Naive thymus-derived CD4-positive, alpha-beta T cell (primary cell): ENCODE measurements around the gene HIPK2. TPM values are rescaled to one million over a fixed set of nuclear protein-coding genes. Genes with fewer than 3 reads are reported as not detected.

Experiments used
- ATAC-seq: fragments of 150-1000 bp; cut with Tn5 transposase; 2 replicates; pipeline ENCODE4 v1.10.0; 2021; ENCODE audit warnings: mild to moderate bottlenecking, moderate library complexity
- CTCF ChIA-PET: fragments of 350-600 bp; sonication (Branson Sonifier 250); formaldehyde crosslinking; loops from one replicate; lab custom pipeline; 2021; ENCODE audit warnings: antibody characterized with exemption; lab: Charles Lee
- POLR2A ChIA-PET: fragments of 350-600 bp; sonication (Branson Sonifier 250); formaldehyde crosslinking; loops from one replicate; lab custom pipeline; 2021; ENCODE audit warnings: antibody characterized with exemption, inconsistent platforms; lab: Charles Lee
- DNase-seq, 9 donors: peaks; one replicate each; pipeline versions ENCODE4 v3.0.0 to v3.0.0-alpha.2; 2020 to 2022; ENCODE audit warnings: mixed read lengths in 1 of 9
- H3K27ac ChIP-seq: one replicate; pipeline ENCODE4 v1.7.0; 2013; ENCODE audit warnings: mild to moderate bottlenecking, low read depth, low read length, moderate library complexity
- H3K27me3 ChIP-seq, 2 donors: one replicate each; pipeline ENCODE4 v1.7.0; 2013; ENCODE audit warnings: low read length in 2 of 2, mild to moderate bottlenecking in 2 of 2, moderate library complexity in 2 of 2; ENCODE audit not compliant: control insufficient read depth in 2 of 2, insufficient read depth in 2 of 2
- H3K36me3 ChIP-seq, 3 experiments: 1 replicate in 2 of 3; 2 replicates in 1 of 3; pipeline ENCODE4 v1.7.0; 2013; ENCODE audit warnings: low read length in 3 of 3, mild to moderate bottlenecking in 3 of 3, moderate library complexity in 1 of 3; ENCODE audit not compliant: insufficient read depth in 3 of 3, control insufficient read depth in 2 of 3
- H3K4me1 ChIP-seq, 2 donors: one replicate each; pipeline ENCODE4 v1.7.0; 2013; ENCODE audit warnings: low read length in 2 of 2, mild to moderate bottlenecking in 2 of 2, moderate library complexity in 1 of 2; ENCODE audit not compliant: control insufficient read depth in 2 of 2, insufficient read depth in 2 of 2
- H3K4me3 ChIP-seq: 2 replicates; pipeline ENCODE4 v1.7.0; 2013; ENCODE audit warnings: mild to moderate bottlenecking, low read length
- H3K9me3 ChIP-seq, 3 experiments: 1 replicate in 2 of 3; 2 replicates in 1 of 3; pipeline ENCODE4 v1.7.0; 2013; ENCODE audit warnings: low read length in 3 of 3; ENCODE audit not compliant: control insufficient read depth in 2 of 3
- H3K27ac Mint-ChIP-seq, 9 donors: one replicate each; pipeline ENCODE4 v1.8.0; 2020 to 2022; ENCODE audit warnings: mixed read lengths in 9 of 9, mild to moderate bottlenecking in 8 of 9, moderate library complexity in 5 of 9, inconsistent platforms in 2 of 9
- H3K27me3 Mint-ChIP-seq, 5 donors: one replicate each; pipeline ENCODE4 v1.8.0; 2021 to 2022; ENCODE audit warnings: mixed read lengths in 5 of 5, mild to moderate bottlenecking in 1 of 5
- H3K36me3 Mint-ChIP-seq, 5 donors: one replicate each; pipeline ENCODE4 v1.8.0; 2020 to 2022; ENCODE audit warnings: mixed read lengths in 5 of 5, mild to moderate bottlenecking in 3 of 5, inconsistent platforms in 1 of 5
- H3K4me1 Mint-ChIP-seq, 7 donors: one replicate each; pipeline ENCODE4 v1.8.0; 2020 to 2022; ENCODE audit warnings: mixed read lengths in 7 of 7, mild to moderate bottlenecking in 3 of 7, inconsistent platforms in 1 of 7
- H3K4me3 Mint-ChIP-seq, 10 donors: one replicate each; pipeline ENCODE4 v1.8.0; 2020 to 2022; ENCODE audit warnings: mild to moderate bottlenecking in 10 of 10, mixed read lengths in 10 of 10, moderate library complexity in 6 of 10, inconsistent platforms in 2 of 10
- H3K9me3 Mint-ChIP-seq, 11 donors: one replicate each; pipeline ENCODE4 v1.8.0; 2020 to 2022; ENCODE audit warnings: mixed read lengths in 11 of 11, mild to moderate bottlenecking in 4 of 11, inconsistent platforms in 1 of 11, moderate library complexity in 1 of 11
- intact Hi-C, 2 donors: fragments of 100-400 bp; cut with micrococcal nuclease; formaldehyde crosslinking; loops; one replicate each; pipeline ENCODE4 v1.15.1; 2023
- polyA plus RNA-seq, 2 donors: library from polyadenylated mRNA; unstranded; fragments of 300-500 nt; fragmentation: Illumina TruSeq; gene quantifications; one replicate each; pipeline ENCODE4 v1.2.3, GENCODE V29; 2021
- total RNA-seq, 6 experiments: library from RNA in 5 of 6; stranded (reverse) in 5 of 6; gene quantifications; 1 replicate in 5 of 6; 2 replicates in 1 of 6; pipeline ENCODE4 v1.2.3 and lab custom pipeline; 2021 to 2026

The HIPK2 gene
- total and polyA plus RNA-seq, 7 experiments from 2014 or later, result 4.6 to 44.0 (median 36.1) TPM

GRCh38 chr7:139735466-139735865 is 42.3 kb downstream of the HIPK2 start:
- H3K9me3 ChIP-seq, result no peaks in the 10 kb centered on the region
- no peak overlapping the region for H3K4me3 ChIP-seq
- H3K4me1 ChIP-seq, result peaks cover 0 to 52% of the 10 kb centered on the region in 2 donors
- ATAC-seq (no peak), DNase-seq (no peak)
- Mint-ChIP-seq H3K9me3 (peaks cover 0 to 2% (median 0%) of the 10 kb centered on the region in 11 donors), H3K4me3 (peak overlapping the region in 6 of 10 donors; percentile 7 to 76 (median 40)), H3K27ac (peak overlapping the region in 6 of 9 donors; percentile 52 to 94 (median 76)), H3K27me3 (no peaks in the 10 kb centered on the region), H3K36me3 (peaks cover 0 to 27% (median 6%) of the 10 kb centered on the region in 5 donors), H3K4me1 (peaks cover 50 to 93% (median 92%) of the 10 kb centered on the region in 7 donors)
- intact Hi-C loops, result loop anchor here in 1 of 2 donors (5.0 kb wide), 1 partner anchor 53 kb away; no protein-coding TSS in a partner anchor
- POLR2A ChIA-PET, result no interaction called here
- H3K27me3 ChIP-seq, result no peaks in the 10 kb centered on the region
- no peak overlapping the region for H3K27ac ChIP-seq
- H3K36me3 ChIP-seq, result no peaks in the 10 kb centered on the region
- CTCF ChIA-PET, result no interaction called here

- no peaks in the 10 kb centered on the region for H3K9me3 ChIP-seq
- H3K36me3 Mint-ChIP-seq, result peaks cover 0 to 27% (median 11%) of the 10 kb centered on the region in 5 donors
- ChIA-PET POLR2A (interaction anchor here (1.0 kb wide), 2 partner anchors 33 to 34 kb away, joined by 3 read pairs; no protein-coding TSS in a partner anchor), CTCF (no interaction called here)
- no peaks in the 10 kb centered on the region for H3K27me3 ChIP-seq
- intact Hi-C loops, result loop anchor here in 1 of 2 donors (5.0 kb wide), 1 partner anchor 43 kb away; the partner anchor contains the start of gene HIPK2
- no peak overlapping the region for H3K4me3 ChIP-seq
- no peak overlapping the region for H3K4me3 Mint-ChIP-seq
- H3K27ac ChIP-seq, result no peak overlapping the region
- ATAC-seq (no peak), DNase-seq (no peak)
- no peaks in the 10 kb centered on the region for H3K36me3 ChIP-seq
- H3K27ac Mint-ChIP-seq, result peak overlapping the region in 3 of 9 donors; percentile 21 to 94 (median 51)
- peaks cover 50 to 93% (median 88%) of the 10 kb centered on the region in 7 donors for H3K4me1 Mint-ChIP-seq
- H3K9me3 Mint-ChIP-seq, result peaks cover 0 to 2% (median 0%) of the 10 kb centered on the region in 11 donors
- H3K27me3 Mint-ChIP-seq, result no peaks in the 10 kb centered on the region
- peaks cover 0 to 52% of the 10 kb centered on the region in 2 donors for H3K4me1 ChIP-seq
Observed at GRCh38 chr7:139734395-139734794, 43.4 kb downstream of the HIPK2 start.

- Histone ChIP-seq H3K4me3 (no peak overlapping the region), H3K27ac (no peak overlapping the region), H3K4me1 (peaks cover 0 to 47% of the 10 kb centered on the region in 2 donors), H3K9me3 (no peaks in the 10 kb centered on the region), H3K27me3 (no peaks in the 10 kb centered on the region), H3K36me3 (no peaks in the 10 kb centered on the region)
- H3K27ac Mint-ChIP-seq, result peak overlapping the region in 1 of 9 donors; percentile 41
- H3K4me1 Mint-ChIP-seq, result peaks cover 52 to 91% (median 85%) of the 10 kb centered on the region in 7 donors
- no peaks in the 10 kb centered on the region for H3K27me3 Mint-ChIP-seq
- H3K36me3 Mint-ChIP-seq, result peaks cover 6 to 30% (median 15%) of the 10 kb centered on the region in 5 donors
- intact Hi-C loops, result loop anchor here in 1 of 2 donors (5.0 kb wide), 1 partner anchor 44 kb away; the partner anchor contains the start of gene HIPK2
- H3K9me3 Mint-ChIP-seq, result peaks cover 0 to 2% (median 0%) of the 10 kb centered on the region in 11 donors
- ChIA-PET CTCF (no interaction called here), POLR2A (interaction anchor here (1.0 kb wide), 2 partner anchors 33 to 35 kb away, joined by 3 read pairs; no protein-coding TSS in a partner anchor)
- DNase-seq (no peak), ATAC-seq (no peak)
- H3K4me3 Mint-ChIP-seq, result no peak overlapping the region
Observed at GRCh38 chr7:139733751-139734150, 44.0 kb downstream of the HIPK2 start.

- intact Hi-C loops, result loop anchor here in 1 of 2 donors (5.0 kb wide), 1 partner anchor 45 kb away; the partner anchor contains the start of gene HIPK2
- no peaks in the 10 kb centered on the region for H3K36me3 ChIP-seq
- peaks cover 0 to 2% (median 0%) of the 10 kb centered on the region in 11 donors for H3K9me3 Mint-ChIP-seq
- ATAC-seq (no peak), DNase-seq (no peak)
- H3K4me3 ChIP-seq, result no peak overlapping the region
- peak overlapping the region in 2 of 10 donors; percentile 20 to 64 for H3K4me3 Mint-ChIP-seq
- H3K27me3 Mint-ChIP-seq, result no peaks in the 10 kb centered on the region
- peaks cover 40 to 87% (median 81%) of the 10 kb centered on the region in 7 donors for H3K4me1 Mint-ChIP-seq
- H3K9me3 ChIP-seq, result no peaks in the 10 kb centered on the region
- CTCF ChIA-PET, result no interaction called here
- H3K36me3 Mint-ChIP-seq, result peaks cover 6 to 30% (median 21%) of the 10 kb centered on the region in 5 donors
- POLR2A ChIA-PET, result no interaction called here
- H3K27ac Mint-ChIP-seq, result peak overlapping the region in 6 of 9 donors; percentile 15 to 91 (median 68)
- H3K27ac ChIP-seq, result no peak overlapping the region
- H3K4me1 ChIP-seq, result peaks cover 0 to 36% of the 10 kb centered on the region in 2 donors
- no peaks in the 10 kb centered on the region for H3K27me3 ChIP-seq
Observed at GRCh38 chr7:139732471-139733167, 45.2 kb downstream of the HIPK2 start.

GRCh38 chr7:139731802-139732470 is 45.9 kb downstream of the HIPK2 start:
- Mint-ChIP-seq H3K27me3 (no peaks in the 10 kb centered on the region), H3K4me3 (peak overlapping the region; percentile 20 to 70 (median 60)), H3K27ac (peak overlapping the region; percentile 46 to 93 (median 79)), H3K4me1 (peaks cover 38 to 87% (median 81%) of the 10 kb centered on the region in 7 donors), H3K36me3 (peaks cover 6 to 30% (median 27%) of the 10 kb centered on the region in 5 donors), H3K9me3 (peaks cover 0 to 2% (median 0%) of the 10 kb centered on the region in 11 donors)
- Histone ChIP-seq H3K36me3 (no peaks in the 10 kb centered on the region), H3K4me3 (no peak overlapping the region), H3K27me3 (no peaks in the 10 kb centered on the region), H3K27ac (no peak overlapping the region), H3K9me3 (no peaks in the 10 kb centered on the region), H3K4me1 (peaks cover 0 to 29% of the 10 kb centered on the region in 2 donors)
- DNase-seq (no peak), ATAC-seq (peak; percentile 60)
- POLR2A ChIA-PET, result no interaction called here
- CTCF ChIA-PET, result interaction anchor here (0.6 kb wide), 1 partner anchor 42 kb away, joined by 3 read pairs; no protein-coding TSS in a partner anchor
- intact Hi-C loops, result loop anchor here (2.0 to 5.0 kb wide), 2 partner anchors 43 to 45 kb away; partner anchors contain the start of gene HIPK2 (in 1 of the 2)
